Measurements from ENCODE around the gene ERP29.

- TF ChIP-seq EZH2phosphoT487 (IDR thresholded peaks at IDR 0.05; ENCODE audit: borderline replicate concordance, low read length) = no peak
- no peak for TF ChIP-seq CTCF (conservative IDR thresholded peaks at IDR 0.05; ENCODE audit: low read depth, low read length)
- TF ChIP-seq EZH2 (IDR thresholded peaks at IDR 0.05; ENCODE audit: low read length, unreplicated experiment) = no peak
Observed at GRCh38 chr12:112046003-112046402, 32.8 kb downstream of the ERP29 start.

Measured in PC-3 (cell line).